CD1c-positive myeloid dendritic cell (primary cell): ENCODE measurements around the gene MDGA2.
"Not testable (repeated sequence)": the region's sequence is repeated elsewhere in the genome, so short reads cannot be mapped to it uniquely, and the experiment has no call there.

Experiments used
- DNase-seq: peaks from one replicate; pipeline ENCODE4 v3.0.0-alpha.2; 2016; ENCODE audit errors: extremely low spot score

Gene MDGA2

GRCh38 chr14:47624126-47624525, 51.3 kb downstream of the MDGA2 start:
- DNase-seq, result not testable (repeated sequence)

GRCh38 chr14:47619392-47619791, 56.0 kb downstream of the MDGA2 start:
- DNase-seq, result no peak

- DNase-seq, result no peak
Measured at GRCh38 chr14:47606566-47606965, 68.8 kb downstream of the MDGA2 start.

- no peak for DNase-seq
Measured at GRCh38 chr14:47596860-47597259, 78.5 kb downstream of the MDGA2 start.

GRCh38 chr14:47596232-47596631, 79.2 kb downstream of the MDGA2 start:
- DNase-seq, result no peak

GRCh38 chr14:47595552-47595951, 79.9 kb downstream of the MDGA2 start:
- DNase-seq, result no peak

GRCh38 chr14:47590767-47591495, 84.5 kb downstream of the MDGA2 start:
- DNase-seq, result no peak

- DNase-seq, result no peak
Measured at GRCh38 chr14:47585447-47585846, 90.0 kb downstream of the MDGA2 start.

- no peak for DNase-seq
Measured at GRCh38 chr14:47567273-47567672, 108.1 kb downstream of the MDGA2 start.

GRCh38 chr14:47557894-47558293, 117.5 kb downstream of the MDGA2 start:
- DNase-seq, result no peak

- no peak for DNase-seq
Measured at GRCh38 chr14:47555333-47555732, 120.1 kb downstream of the MDGA2 start.

GRCh38 chr14:47549886-47550285, 125.5 kb downstream of the MDGA2 start:
- DNase-seq, result no peak

- DNase-seq, result no peak
Measured at GRCh38 chr14:47543459-47543858, 131.9 kb downstream of the MDGA2 start.

GRCh38 chr14:47541662-47542061, 133.7 kb downstream of the MDGA2 start:
- no peak for DNase-seq

GRCh38 chr14:47539031-47539461, 136.4 kb downstream of the MDGA2 start:
- no peak for DNase-seq

GRCh38 chr14:47536341-47536740, 139.1 kb downstream of the MDGA2 start:
- no peak for DNase-seq

GRCh38 chr14:47526591-47527244, 148.7 kb downstream of the MDGA2 start:
- no peak for DNase-seq

GRCh38 chr14:47524524-47524923, 150.9 kb downstream of the MDGA2 start:
- DNase-seq, result no peak

GRCh38 chr14:47520382-47520781, 155.0 kb downstream of the MDGA2 start:
- no peak for DNase-seq

- DNase-seq, result no peak
Measured at GRCh38 chr14:47511829-47512228, 163.6 kb downstream of the MDGA2 start.

- DNase-seq, result no peak
Measured at GRCh38 chr14:47509957-47510356, 165.4 kb downstream of the MDGA2 start.

- DNase-seq, result no peak
Measured at GRCh38 chr14:47507861-47508260, 167.5 kb downstream of the MDGA2 start.

GRCh38 chr14:47500369-47500768, 175.0 kb downstream of the MDGA2 start:
- DNase-seq, result no peak
